Stimulated activated CD4-positive, alpha-beta T cell treated with anti-CD3 and anti-CD28 coated beads, Interleukin-4, amount 100 ng/mL, for 48 hours (primary cell): Measurements from ENCODE around the gene NNT.
"Not testable (repeated sequence)": the region's sequence is repeated elsewhere in the genome, so short reads cannot be mapped to it uniquely, and the experiment has no call there.

Experiments used
- DNase-seq, 2 donors: peaks; one replicate each; pipeline ENCODE4 v3.0.0-alpha.2; 2020; ENCODE audit warnings: low read depth in 2 of 2

NNT gene

GRCh38 chr5:43704243-43704642, 101.3 kb downstream of the NNT start:
- no peak for DNase-seq

GRCh38 chr5:43706576-43706975, 103.6 kb downstream of the NNT start:
- DNase-seq: not testable (repeated sequence)

- no peak for DNase-seq
These were observed 108.5 kb downstream of the NNT start for GRCh38 chr5:43711496-43711895.

GRCh38 chr5:43712081-43712480, 109.1 kb downstream of the NNT start:
- no peak for DNase-seq

GRCh38 chr5:43719783-43720182, 116.8 kb downstream of the NNT start:
- DNase-seq: not testable (repeated sequence)

- DNase-seq: no peak
These were observed 125.6 kb downstream of the NNT start for GRCh38 chr5:43728581-43728980.

- no peak for DNase-seq
These were observed 127.0 kb downstream of the NNT start for GRCh38 chr5:43729846-43730478.

GRCh38 chr5:43730832-43731342, 127.9 kb downstream of the NNT start:
- DNase-seq: no peak

- no peak for DNase-seq
These were observed 128.6 kb downstream of the NNT start for GRCh38 chr5:43731573-43731972.

GRCh38 chr5:43745923-43746548, 143.1 kb downstream of the NNT start:
- not testable (repeated sequence) for DNase-seq

- no peak for DNase-seq
These were observed 147.8 kb downstream of the NNT start for GRCh38 chr5:43750809-43751208.

- no peak for DNase-seq
These were observed 150.1 kb downstream of the NNT start for GRCh38 chr5:43753069-43753468.
